Ishikawa (cell line): ENCODE data around the gene RPL12.

Experiments used
- CEBPB ChIP-seq: IDR thresholded peaks from 2 replicates; pipeline ENCODE4 v1.6.1; 2012
- CREB1 ChIP-seq: IDR thresholded peaks from 2 replicates; pipeline ENCODE4 v1.6.1; 2012; ENCODE audit warnings: low read depth
- EGR1 ChIP-seq: IDR thresholded peaks from 2 replicates; pipeline ENCODE4 v1.6.1; 2012
- EP300 ChIP-seq: IDR thresholded peaks from 2 replicates; pipeline ENCODE4 v1.6.1; 2012; ENCODE audit warnings: borderline replicate concordance
- FOXM1 ChIP-seq: IDR thresholded peaks from 2 replicates; pipeline ENCODE4 v1.6.1; 2012; ENCODE audit warnings: low read depth, borderline replicate concordance
- MAX ChIP-seq: IDR thresholded peaks from 2 replicates; pipeline ENCODE4 v1.6.1; 2012
- NFIC ChIP-seq: IDR thresholded peaks from 2 replicates; pipeline ENCODE4 v1.6.1; 2012
- RAD21 ChIP-seq: IDR thresholded peaks from 2 replicates; pipeline ENCODE4 v1.6.1; 2012; ENCODE audit warnings: low read depth
- REST ChIP-seq: IDR thresholded peaks from 2 replicates; pipeline ENCODE4 v1.6.1; 2012; ENCODE audit warnings: low read depth, mild to moderate bottlenecking
- TAF1 ChIP-seq: IDR thresholded peaks from 2 replicates; pipeline ENCODE4 v1.6.1; 2012; ENCODE audit warnings: low read depth, mild to moderate bottlenecking
- TCF12 ChIP-seq: IDR thresholded peaks from 2 replicates; pipeline ENCODE4 v1.6.1; 2012; ENCODE audit warnings: low read depth
- TEAD4 ChIP-seq: IDR thresholded peaks from 2 replicates; pipeline ENCODE4 v1.6.1; 2012
- USF1 ChIP-seq: IDR thresholded peaks from 2 replicates; pipeline ENCODE4 v1.6.1; 2012
- YY1 ChIP-seq: IDR thresholded peaks from 2 replicates; pipeline ENCODE4 v1.6.1; 2012; ENCODE audit warnings: low read depth
- ZBTB7A ChIP-seq: IDR thresholded peaks from 2 replicates; pipeline ENCODE4 v1.6.1; 2012; ENCODE audit warnings: low read depth

The RPL12 gene

GRCh38 chr9:127444921-127445850, 6.0 kb downstream of the RPL12 start:
- TF ChIP-seq RAD21 = no peak
- TF ChIP-seq CEBPB = no peak
- TF ChIP-seq TCF12 = no peak
- TF ChIP-seq TEAD4 = peak; percentile 15; the same call in 1 of the 2 replicates
- no peak for TF ChIP-seq TAF1

DNA sequence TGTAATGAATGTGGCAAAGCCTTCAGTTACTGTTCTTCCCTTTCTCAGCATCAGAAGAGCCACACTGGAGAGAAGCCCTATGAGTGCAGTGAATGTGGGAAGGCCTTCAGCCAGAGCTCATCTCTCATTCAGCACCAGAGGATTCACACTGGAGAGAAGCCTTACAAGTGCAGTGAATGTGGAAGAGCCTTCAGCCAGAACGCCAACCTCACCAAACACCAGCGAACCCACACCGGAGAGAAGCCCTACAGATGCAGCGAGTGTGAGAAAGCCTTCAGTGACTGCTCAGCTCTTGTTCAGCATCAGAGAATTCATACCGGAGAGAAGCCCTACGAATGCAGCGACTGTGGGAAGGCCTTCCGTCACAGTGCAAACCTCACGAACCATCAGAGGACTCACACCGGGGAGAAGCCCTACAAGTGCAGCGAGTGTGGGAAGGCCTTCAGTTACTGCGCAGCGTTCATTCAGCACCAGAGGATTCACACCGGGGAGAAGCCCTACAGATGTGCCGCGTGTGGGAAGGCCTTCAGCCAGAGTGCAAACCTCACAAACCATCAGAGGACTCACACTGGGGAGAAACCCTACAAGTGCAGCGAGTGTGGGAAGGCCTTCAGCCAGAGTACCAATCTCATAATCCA, 6.8 kb downstream of the RPL12 start:
- TF ChIP-seq EP300 (peak; percentile 15; the same call in 1 of the 2 replicates), CREB1 (no peak)

DNA sequence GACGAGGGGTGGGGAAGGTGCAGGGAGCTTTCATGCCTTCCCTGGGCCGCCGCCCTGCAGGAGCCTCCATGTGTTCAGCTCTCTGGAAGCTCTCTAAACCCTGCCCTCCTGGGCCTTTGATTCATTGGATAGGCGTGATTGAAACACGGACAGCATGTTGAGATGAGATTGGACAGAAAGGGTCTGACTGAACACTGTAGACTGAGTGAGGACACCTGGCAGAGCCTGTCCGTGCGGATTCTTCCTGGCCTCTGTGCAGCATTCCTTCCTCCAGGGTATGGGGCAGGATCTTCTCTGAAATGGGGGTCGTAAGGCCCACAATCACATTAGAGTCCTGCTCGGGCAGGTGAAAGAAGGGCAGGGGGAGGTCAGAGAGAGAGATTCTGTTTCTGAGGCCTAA, 12.8 kb downstream of the RPL12 start:
- TF ChIP-seq EGR1 (no peak), MAX (no peak), FOXM1 (no peak), ZBTB7A (no peak)

- TF ChIP-seq USF1 (no peak), MAX (no peak), ZBTB7A (no peak), NFIC (no peak), TEAD4 (no peak), CREB1 (no peak), FOXM1 (no peak)
Measured at GRCh38 chr9:127437497-127438264, 13.5 kb downstream of the RPL12 start.

DNA sequence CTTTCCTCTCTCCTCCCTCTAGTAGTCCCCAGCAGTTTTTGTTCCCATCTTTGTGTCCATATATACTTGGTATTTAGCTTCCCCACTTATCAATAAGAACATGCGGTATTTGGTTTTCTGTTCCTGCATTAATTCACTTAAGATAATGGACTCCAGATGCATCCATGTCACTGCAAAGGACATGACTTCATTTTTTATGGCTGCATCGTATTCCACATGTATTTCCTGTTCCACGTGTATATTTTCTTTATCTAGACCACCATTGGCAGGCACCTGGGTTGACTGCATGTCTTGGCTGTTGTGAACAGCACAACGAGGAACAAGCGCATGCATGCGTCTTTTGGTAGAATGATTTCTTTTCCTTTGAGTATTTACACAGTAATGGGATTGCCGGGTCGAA, 20.8 kb downstream of the RPL12 start:
- no peak for TF ChIP-seq TEAD4
- no peak for TF ChIP-seq MAX
- TF ChIP-seq RAD21 = no peak
- TF ChIP-seq TAF1 = no peak
- no peak for TF ChIP-seq NFIC
- no peak for TF ChIP-seq FOXM1
- TF ChIP-seq EGR1 = no peak
- TF ChIP-seq USF1 = no peak
- TF ChIP-seq TCF12 = no peak
- TF ChIP-seq YY1 = no peak
- no peak for TF ChIP-seq ZBTB7A
- no peak for TF ChIP-seq CREB1
- TF ChIP-seq EP300 = no peak
- TF ChIP-seq REST = no peak
- TF ChIP-seq CEBPB = no peak

DNA sequence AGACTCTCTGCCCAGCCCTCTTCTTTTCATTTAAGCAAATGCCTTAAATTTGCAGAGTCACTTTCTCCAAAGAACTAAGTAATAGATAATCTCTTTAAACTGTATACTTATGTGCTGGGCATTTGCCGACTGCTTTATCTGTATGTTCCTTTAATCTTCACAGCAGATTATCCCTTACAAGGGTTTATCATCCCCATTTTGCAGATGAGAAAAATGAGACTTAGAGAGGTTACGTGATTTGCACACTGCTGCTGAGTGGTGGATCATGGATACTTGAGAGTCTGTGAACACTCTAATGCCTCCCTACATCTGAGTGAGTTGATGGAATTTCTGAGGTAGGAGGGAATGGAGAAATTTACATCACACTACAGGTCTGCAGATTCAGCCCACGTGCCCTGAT, 22.9 kb downstream of the RPL12 start:
- TF ChIP-seq CREB1 (no peak), TAF1 (no peak), USF1 (no peak), TEAD4 (no peak), CEBPB (no peak), NFIC (no peak), MAX (no peak), ZBTB7A (no peak), RAD21 (no peak), REST (no peak), FOXM1 (no peak), YY1 (no peak), EP300 (no peak), TCF12 (no peak), EGR1 (no peak)
